Activated naive CD8-positive, alpha-beta T cell treated with anti-CD3 and anti-CD28 coated beads, Interleukin-2, amount 50 U/mL, for 16 hours (primary cell): ENCODE measurements around the gene AGBL1.
"Not testable (repeated sequence)": the region's sequence is repeated elsewhere in the genome, so short reads cannot be mapped to it uniquely, and the experiment has no call there.

Experiments used
- DNase-seq: peaks from one replicate; pipeline ENCODE4 v3.0.0-alpha.2; 2020; ENCODE audit warnings: low read depth, low spot score

Gene AGBL1

GRCh38 chr15:86082619-86083380 lies 3.1 kb downstream of the AGBL1 start:
- DNase-seq, result no peak

- DNase-seq, result no peak
These were observed 8.1 kb downstream of the AGBL1 start for GRCh38 chr15:86087808-86088207.

- DNase-seq, result no peak
These were observed 9.8 kb downstream of the AGBL1 start for GRCh38 chr15:86089422-86089821.

- no peak for DNase-seq
These were observed 22.1 kb downstream of the AGBL1 start for GRCh38 chr15:86101818-86102217.

GRCh38 chr15:86103825-86104224 lies 24.2 kb downstream of the AGBL1 start:
- DNase-seq, result no peak

GRCh38 chr15:86106306-86106705 lies 26.6 kb downstream of the AGBL1 start:
- no peak for DNase-seq

- no peak for DNase-seq
These were observed 35.6 kb downstream of the AGBL1 start for GRCh38 chr15:86115145-86115801.

GRCh38 chr15:86121568-86122225 lies 42.0 kb downstream of the AGBL1 start:
- DNase-seq, result no peak

- not testable (repeated sequence) for DNase-seq
These were observed 43.2 kb downstream of the AGBL1 start for GRCh38 chr15:86122691-86123391.

- DNase-seq, result no peak
These were observed 46.1 kb downstream of the AGBL1 start for GRCh38 chr15:86125775-86126174.

GRCh38 chr15:86127547-86127946 lies 47.9 kb downstream of the AGBL1 start:
- no peak for DNase-seq

- DNase-seq, result no peak
These were observed 55.4 kb downstream of the AGBL1 start for GRCh38 chr15:86135041-86135440.

- no peak for DNase-seq
These were observed 57.2 kb downstream of the AGBL1 start for GRCh38 chr15:86136861-86137260.

GRCh38 chr15:86138798-86139197 lies 59.1 kb downstream of the AGBL1 start:
- DNase-seq, result no peak

- DNase-seq, result no peak
These were observed 60.2 kb downstream of the AGBL1 start for GRCh38 chr15:86139828-86140227.

GRCh38 chr15:86154705-86155104 lies 75.0 kb downstream of the AGBL1 start:
- no peak for DNase-seq

GRCh38 chr15:86155551-86155950 lies 75.9 kb downstream of the AGBL1 start:
- no peak for DNase-seq

- no peak for DNase-seq
These were observed 78.1 kb downstream of the AGBL1 start for GRCh38 chr15:86157606-86158293.

GRCh38 chr15:86159468-86159867 lies 79.8 kb downstream of the AGBL1 start:
- no peak for DNase-seq

- DNase-seq, result no peak
These were observed 81.6 kb downstream of the AGBL1 start for GRCh38 chr15:86161250-86161649.

- DNase-seq, result no peak
These were observed 82.5 kb downstream of the AGBL1 start for GRCh38 chr15:86162172-86162591.

- no peak for DNase-seq
These were observed 83.0 kb downstream of the AGBL1 start for GRCh38 chr15:86162641-86163040.
